ENCODE measurements around the gene SH3PXD2B.
"Not testable (repeated sequence)": the region's sequence is repeated elsewhere in the genome, so short reads cannot be mapped to it uniquely, and the experiment has no call there.

SH3PXD2B gene

GRCh38 chr5:172485511-172486202, 31.3 kb upstream of the SH3PXD2B start:
- DNase-seq: no peak

- no peak for DNase-seq
Measured at GRCh38 chr5:172484664-172485063, 30.3 kb upstream of the SH3PXD2B start.

GRCh38 chr5:172482156-172483020, 28.1 kb upstream of the SH3PXD2B start:
- no peak for DNase-seq

- DNase-seq: no peak
Measured at GRCh38 chr5:172481011-172481800, 26.9 kb upstream of the SH3PXD2B start.

GRCh38 chr5:172479784-172480115, 25.4 kb upstream of the SH3PXD2B start:
- DNase-seq: no peak

GRCh38 chr5:172479034-172479783, 24.9 kb upstream of the SH3PXD2B start:
- peak; percentile 90 for DNase-seq

GRCh38 chr5:172478695-172479033, 24.3 kb upstream of the SH3PXD2B start:
- not testable (repeated sequence) for DNase-seq

- DNase-seq: no peak
Measured at GRCh38 chr5:172478256-172478655, 23.9 kb upstream of the SH3PXD2B start.

- no peak for DNase-seq
Measured at GRCh38 chr5:172477466-172477865, 23.1 kb upstream of the SH3PXD2B start.

- no peak for DNase-seq
Measured at GRCh38 chr5:172474293-172474692, 20.0 kb upstream of the SH3PXD2B start.

- no peak for DNase-seq
Measured at GRCh38 chr5:172473427-172473826, 19.1 kb upstream of the SH3PXD2B start.

- no peak for DNase-seq
Measured at GRCh38 chr5:172469697-172470096, 15.4 kb upstream of the SH3PXD2B start.

GRCh38 chr5:172466062-172466461, 11.7 kb upstream of the SH3PXD2B start:
- no peak for DNase-seq

- DNase-seq: no peak
Measured at GRCh38 chr5:172463031-172463430, 8.7 kb upstream of the SH3PXD2B start.

- no peak for DNase-seq
Measured at GRCh38 chr5:172459783-172460165, 5.4 kb upstream of the SH3PXD2B start.

- no peak for DNase-seq
Measured at GRCh38 chr5:172458976-172459782, 4.9 kb upstream of the SH3PXD2B start.

- DNase-seq: no peak
Measured at GRCh38 chr5:172456076-172456722, 1.9 kb upstream of the SH3PXD2B start.

GRCh38 chr5:172455511-172456061, 1.3 kb upstream of the SH3PXD2B start:
- DNase-seq: peak; percentile 59

GRCh38 chr5:172455087-172455381, 709 bp upstream of the SH3PXD2B start:
- DNase-seq: no peak

- peak; percentile 47 for DNase-seq
Measured at GRCh38 chr5:172453986-172454357, 353 bp downstream of the SH3PXD2B start.

- peak; percentile 67 for DNase-seq
Measured at GRCh38 chr5:172453206-172453985, 929 bp downstream of the SH3PXD2B start.
